Left hindlimb (tissue), 1 donor: ENCODE measurements around the gene PRLH.

Experiments
- DNase-seq: peaks from one replicate; pipeline ENCODE4 v3.0.0-alpha.2; 2018

The PRLH gene

DNA sequence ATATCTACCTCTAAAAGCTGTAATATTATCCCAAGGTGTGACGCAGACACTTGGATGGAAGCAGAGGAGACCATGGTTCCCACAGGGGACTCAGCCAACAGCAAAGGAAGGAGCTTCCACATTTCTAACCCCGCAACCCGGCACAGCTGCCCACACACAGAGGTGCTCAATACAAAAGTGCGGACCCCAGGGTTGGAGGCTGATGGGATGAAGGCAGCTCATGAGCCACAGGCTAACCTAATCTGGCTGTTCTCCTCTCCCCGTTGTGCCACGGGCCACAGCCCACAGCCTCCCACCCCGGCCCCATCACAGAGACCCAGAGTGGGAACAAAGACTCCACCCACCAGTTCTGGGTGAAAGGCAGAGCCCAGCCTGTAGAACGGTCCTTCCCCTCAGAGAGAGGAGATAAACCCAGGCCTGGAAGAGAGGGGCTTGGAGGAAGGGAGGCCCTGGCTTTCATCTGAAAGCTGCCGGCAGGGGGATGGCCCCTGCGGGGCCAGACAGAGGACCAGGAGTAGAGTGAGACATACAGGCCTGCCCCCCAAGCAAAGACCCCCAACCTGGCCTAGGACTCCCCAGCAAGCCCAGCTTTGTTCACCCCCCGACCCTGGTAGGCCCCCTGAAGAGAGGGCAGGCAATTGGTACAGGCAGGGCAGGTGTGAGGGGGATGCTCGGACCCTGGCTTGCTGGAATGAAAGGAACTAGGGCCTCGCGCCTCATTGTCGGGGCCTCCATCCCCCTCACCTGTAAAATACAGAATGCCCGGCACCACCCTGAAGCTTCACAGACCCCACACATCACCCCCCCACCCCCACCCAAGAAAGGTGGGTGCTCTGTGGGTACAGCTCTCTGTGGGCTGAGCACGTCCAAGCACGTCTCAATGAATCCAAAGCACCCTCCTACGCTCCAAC is 17.3 kb downstream of the PRLH start:
- DNase-seq = no peak

GRCh38 chr2:237585590-237586221 is 19.3 kb downstream of the PRLH start:
- no peak for DNase-seq

GRCh38 chr2:237588044-237588696 is 21.8 kb downstream of the PRLH start:
- DNase-seq = no peak

GRCh38 chr2:237590272-237591140 is 24.1 kb downstream of the PRLH start, which contains the start of gene RAB17:
Gene RAB17, minus strand, starts transcription at chr2:237590734. Its CDS starts 4,580 bp downstream, at chr2:237586154.
- DNase-seq = no peak

DNA sequence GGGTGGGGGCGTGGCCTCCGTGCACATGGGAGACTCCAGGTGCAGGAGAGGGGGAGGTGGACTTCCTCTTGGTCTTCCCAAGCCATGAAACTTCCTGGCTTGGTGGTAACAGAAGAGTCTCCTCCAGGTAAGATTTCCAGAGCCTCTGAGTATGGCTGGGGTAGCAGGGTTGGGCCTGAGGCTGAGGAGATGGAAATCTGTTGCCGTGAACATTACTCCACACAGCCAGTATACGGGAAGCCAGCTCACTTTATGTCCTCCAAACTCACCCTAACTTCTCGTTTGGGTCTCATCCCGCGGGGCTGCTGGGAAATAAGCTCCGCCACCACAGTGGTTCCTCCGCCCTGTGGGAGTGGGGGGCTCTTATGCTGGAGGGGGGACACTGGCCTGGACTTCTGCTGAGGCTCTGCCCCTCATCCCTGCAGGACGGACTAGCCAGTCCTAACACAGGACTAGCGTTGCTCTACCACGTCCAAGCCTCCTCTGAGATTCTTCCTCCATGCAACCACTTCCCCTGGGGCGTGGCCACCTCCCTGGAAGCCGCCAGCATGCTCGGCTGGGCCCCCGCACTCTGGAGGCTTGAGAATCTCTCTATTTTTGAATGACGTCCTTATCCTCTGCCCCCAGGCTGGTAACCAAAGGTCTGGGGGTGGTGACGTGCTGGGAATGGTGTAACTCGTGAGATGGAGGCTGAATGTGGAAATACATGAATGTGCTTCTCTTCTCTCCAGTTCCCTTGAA is 24.9 kb downstream of the PRLH start:
- DNase-seq = no peak

- DNase-seq = no peak
Measured at GRCh38 chr2:237592425-237592980, 26.1 kb downstream of the PRLH start.

DNA sequence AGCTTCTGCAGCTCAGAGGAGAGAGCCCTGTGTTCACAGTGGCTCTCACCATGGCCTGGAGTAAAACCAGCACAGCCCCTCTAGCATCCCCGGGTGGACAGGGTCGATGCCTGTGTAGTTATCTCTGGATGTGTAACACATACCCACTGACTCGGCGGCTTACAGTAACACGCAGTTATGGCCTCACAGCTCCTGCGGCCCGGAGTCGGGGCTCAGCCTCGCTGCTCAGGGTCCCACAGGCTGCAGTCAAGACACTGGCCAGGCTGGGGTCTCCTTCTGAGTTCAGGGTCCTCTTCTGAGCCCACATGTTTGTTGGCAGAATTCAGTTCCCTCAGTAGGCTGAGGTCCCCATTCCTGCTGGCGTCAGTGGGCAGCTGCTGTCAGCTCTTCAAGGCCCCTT is 26.7 kb downstream of the PRLH start:
- no peak for DNase-seq

- no peak for DNase-seq
Measured at GRCh38 chr2:237593596-237594320, 27.4 kb downstream of the PRLH start.

GRCh38 chr2:237594514-237594871 is 28.1 kb downstream of the PRLH start:
- peak; percentile 24 for DNase-seq

DNA sequence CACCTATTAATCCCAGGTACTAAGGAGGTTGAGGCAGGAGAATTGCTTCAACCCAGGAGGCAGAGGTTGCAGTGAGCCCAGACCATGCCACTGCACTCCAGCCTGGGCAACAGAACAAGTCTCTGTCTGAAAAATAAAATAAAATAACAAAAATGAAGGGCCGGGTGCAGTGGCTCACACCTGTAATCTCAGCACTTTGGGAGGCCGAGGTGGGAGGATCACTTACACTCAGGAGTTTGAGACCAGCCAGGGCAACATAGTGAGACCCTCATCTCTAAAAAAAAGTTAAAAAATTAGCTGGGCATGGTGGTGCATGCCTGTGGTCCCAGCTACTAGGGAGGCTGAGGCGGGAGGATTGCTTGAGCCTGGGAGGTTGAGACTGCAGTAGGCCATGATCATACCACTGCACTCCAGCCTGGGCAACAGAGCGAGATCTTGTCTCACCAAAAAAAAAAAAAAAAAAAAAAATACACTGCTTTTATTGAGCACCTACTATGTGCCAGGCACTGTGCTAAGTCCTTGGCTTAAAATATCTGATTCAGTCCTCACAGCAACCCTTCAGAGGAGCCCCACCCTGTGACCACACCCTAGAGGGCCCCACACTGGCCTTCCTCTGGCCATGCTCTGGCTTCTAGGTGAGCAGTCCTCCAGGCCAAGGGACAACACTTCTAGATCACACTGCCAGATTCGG is 29.6 kb downstream of the PRLH start:
- DNase-seq = peak; percentile 0

- peak; percentile 29 for DNase-seq
Measured at GRCh38 chr2:237596520-237597195, 30.3 kb downstream of the PRLH start.

- DNase-seq = peak; percentile 21
Measured at GRCh38 chr2:237597196-237598145, 31.1 kb downstream of the PRLH start.

DNA sequence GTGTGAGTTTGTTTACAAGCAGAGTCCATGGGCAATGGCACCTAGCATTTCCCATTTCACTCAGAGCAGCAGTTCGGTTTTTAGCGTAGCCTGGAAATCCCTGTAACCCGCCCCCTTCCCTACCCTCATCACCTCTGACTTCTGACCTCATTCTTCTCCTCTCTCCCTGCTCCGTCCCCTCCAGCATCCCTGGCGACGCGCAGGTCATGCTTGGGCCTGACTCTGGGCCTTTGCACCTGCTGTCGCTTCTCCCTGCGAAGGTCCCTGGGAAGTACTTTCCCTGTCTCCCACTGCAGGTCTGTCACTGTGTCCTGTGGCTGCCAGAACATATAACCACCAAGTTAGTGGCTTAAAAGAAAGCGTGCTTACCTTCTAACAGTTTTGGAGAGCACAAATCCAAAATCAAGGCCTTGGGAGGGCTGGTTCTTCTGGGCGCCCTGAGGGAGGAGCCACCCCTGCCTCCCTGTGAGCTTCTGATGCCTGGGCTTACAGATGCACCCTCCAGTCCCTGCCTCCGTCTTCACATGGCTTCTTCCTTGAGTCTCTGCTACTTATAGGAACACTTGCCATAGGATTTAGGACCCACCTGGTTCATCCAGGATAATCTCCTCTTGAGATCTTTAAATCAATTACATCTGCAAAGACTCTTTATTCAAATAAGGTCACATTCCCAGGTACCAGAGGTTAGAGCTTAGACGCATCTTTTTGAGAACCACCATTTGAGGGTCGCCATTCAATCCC is 32.3 kb downstream of the PRLH start:
- DNase-seq = peak; percentile 20

- DNase-seq = peak; percentile 17
Measured at GRCh38 chr2:237599465-237600110, 33.2 kb downstream of the PRLH start.

DNA sequence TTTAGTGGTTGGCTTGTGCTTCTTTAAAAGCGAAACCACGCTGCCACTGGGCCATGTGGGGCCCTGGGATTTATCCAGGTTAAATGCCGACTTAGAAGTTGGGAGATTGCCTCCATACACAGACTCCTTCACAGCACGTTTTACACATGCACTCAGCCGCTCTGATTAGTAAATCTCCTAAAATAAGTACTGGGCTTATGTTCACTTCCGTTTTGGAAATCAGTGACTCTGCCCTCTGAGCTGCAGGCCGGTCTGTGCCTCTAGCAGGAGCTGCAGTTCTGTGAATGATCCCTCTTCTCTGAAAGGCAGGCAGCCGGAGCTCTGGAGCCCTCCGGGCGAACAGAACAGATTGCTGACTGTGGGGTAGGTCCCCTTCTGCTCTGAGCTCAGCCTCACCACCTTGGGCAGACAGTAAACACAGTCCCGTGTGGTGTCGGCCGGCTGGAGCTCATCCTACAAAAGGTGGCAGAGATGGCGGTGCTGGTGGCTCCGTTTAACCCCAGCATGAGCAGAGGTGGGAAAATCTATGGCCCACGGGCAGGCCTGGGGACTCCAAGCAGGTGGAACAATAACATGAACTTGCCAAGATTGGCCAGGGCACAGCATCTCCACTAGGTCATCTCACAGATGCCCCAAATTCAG is 34.0 kb downstream of the PRLH start:
- peak; percentile 68 for DNase-seq

DNA sequence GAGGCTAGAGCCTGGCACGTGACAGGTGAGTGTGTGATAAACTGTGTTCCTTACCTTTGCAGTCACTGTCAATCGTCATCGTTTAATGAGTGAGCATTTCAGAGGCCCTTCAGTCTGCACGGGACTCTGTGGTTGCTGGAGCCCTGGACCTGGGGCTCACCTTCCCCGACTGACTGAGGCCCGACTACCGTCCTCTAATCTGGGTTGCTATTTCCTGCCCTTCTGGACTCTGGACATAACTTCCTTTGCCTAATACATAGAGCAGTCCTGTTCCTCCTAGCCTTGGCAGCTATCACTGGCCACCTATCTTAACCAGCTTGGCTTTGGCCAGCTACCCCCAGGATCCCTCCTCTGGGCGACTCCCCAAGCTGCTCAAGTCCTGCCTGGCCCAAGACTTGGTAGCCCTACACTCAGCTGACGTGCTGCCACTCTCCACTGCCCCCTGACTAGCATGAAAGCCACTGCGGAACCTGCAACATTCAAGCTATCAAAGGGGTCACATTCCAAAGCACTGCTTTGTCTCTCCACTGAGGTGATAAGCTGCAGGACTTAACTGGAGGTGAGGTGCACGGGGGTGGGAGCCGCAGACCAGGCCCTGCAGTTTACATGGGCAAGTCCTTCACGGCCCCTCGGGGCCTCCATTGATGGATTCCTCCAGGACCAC is 35.2 kb downstream of the PRLH start:
- DNase-seq = peak; percentile 25
